Measurements from ENCODE around the gene LIMK1.
"Not testable (repeated sequence)": the region's sequence is repeated elsewhere in the genome, so short reads cannot be mapped to it uniquely, and the experiment has no call there.

LIMK1 gene

DNA sequence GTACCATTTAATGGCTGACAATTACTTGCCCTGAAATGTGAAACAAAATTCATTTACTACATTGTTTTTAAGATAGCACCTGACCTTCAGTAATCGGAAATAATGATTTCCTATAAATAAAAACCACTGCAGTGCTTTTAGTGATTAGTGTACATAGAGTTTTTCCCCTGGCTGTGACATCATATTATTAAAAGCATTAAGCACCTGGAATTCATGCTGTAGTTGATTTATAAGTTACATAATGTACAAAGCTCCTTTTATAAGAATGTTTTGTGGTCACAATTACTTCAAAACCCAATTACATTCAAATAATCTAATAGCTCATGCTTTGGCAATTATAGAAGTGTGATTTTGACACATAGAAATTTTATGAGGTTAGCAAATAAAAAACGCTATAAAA, 46.3 kb downstream of the LIMK1 start:
- no peak for DNase-seq

DNA sequence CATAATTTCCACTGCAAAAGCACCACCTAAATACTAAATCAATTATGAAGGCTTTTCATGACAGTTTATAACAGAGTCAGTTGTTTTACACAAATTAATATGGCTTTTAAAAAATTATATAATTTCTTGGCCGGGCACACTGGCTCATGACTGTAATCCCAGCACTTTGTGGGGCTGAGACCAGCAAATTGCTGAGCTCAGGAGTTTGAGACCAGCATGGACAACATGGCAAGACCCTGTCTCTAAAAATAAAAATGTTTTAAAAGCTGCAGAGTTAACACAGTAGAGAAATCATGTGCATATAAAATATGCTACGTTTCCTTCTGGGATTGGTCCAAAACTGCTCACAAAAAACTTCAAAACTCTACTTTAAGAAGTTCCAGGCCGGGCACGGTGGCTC, 46.9 kb downstream of the LIMK1 start:
- DNase-seq = no peak

DNA sequence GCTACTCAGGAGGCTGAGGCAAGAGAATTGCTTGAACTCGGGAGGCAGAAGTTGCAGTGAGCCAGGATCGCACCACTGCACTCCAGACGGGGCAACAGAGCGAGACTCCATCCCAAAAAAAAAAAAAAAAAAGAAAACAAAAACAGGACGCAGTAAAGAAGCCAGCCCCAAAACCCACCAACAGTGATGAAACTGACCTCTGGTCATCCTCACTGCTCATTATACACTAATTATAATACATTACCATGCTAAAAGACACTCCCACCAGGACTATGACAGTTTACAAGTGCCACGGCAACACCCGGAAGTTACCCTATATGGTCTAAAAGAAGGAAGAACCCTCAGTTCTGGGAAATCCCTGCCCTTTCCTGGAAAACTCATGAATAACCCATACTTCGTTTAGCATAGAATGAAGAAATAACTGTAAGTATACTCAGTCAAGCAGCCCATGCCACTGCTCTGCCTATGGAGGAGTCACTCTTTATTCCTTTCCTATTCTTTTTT, 50.6 kb downstream of the LIMK1 start:
- no peak for DNase-seq

DNA sequence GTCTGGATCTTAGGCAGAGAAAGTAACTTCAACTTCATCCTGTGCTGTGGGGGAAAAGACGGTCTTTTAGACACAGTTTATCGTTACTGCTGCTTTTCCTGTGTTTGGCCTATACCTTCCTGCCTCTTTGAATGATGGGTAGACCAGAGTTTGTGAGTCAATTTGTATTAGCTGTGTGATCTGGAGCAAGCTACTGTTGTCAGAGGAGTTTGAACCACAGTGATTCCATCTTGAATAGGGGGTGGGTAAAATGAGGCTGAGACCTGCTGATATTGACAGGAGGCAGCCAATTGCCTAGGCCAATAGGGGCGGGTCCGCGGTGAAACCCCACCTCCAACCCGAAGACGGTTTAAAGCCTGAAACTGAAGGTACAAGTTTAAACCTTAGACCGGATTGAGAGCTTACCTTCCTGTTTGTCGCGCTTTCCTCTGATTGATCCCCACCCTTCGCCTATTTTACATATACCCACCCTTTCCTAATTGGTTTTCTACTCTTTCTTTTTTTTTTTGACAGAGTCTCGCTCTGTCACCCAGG, 54.8 kb downstream of the LIMK1 start:
- no peak for DNase-seq

DNA sequence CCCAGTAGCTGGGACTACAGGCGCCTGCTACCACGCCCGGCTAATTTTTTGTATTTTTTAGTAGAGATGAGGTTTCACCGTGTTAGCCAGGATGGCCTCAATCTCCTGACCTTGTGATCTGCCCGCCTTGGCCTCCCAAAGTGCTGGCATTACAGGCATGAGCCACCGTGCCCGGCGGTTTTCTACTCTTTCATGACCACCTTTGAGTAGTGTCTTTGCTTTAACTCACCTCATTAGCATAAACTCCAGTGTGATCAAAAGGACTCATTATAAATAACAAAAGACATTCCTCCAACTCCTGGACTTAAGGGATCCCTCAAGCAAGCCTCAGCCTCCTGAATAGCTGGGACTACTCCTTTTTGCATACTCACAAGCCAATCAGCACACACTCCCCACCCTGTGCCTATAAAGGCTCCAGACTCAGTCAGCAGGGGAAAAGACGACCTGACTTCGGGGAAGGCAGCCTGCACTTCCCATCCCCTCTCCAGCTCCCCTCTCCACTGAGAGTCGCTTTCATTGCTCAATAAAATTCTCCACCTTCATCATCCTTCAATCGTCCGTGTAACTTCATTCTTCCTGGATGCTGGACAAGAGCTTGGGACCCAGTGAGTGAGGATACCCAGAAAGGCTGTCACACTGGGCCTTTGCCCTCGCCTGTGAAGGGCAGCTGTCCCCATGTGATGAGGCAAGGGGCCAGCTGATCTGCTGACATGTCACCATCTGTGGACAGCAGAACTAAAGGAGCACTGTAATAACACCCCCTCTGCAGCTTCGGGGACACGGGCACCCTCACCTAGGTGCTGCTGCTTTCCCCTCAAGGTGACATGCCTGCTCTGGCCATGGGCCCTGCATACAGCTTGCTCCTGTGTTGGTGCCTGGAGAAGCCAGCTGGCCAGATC, 55.6 kb downstream of the LIMK1 start:
- no peak for DNase-seq

DNA sequence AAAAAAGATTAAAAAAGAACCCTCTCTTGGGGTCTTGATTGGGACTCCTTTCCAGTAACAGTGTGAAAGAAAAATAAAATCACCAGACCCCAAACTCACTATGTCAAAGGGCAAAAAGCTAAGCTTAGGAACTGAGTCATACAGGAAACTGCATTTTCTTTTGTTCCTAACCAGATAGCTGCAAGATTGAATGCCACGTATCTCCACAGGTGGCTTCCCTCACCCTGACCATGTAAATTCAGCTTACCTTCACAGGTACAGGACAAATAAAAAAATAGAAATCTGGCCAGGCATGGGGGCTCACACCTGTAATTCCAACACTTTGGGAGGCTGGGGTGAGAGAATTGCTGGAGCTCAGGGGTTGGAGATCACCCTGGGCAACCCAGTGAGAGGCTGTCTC, 58.1 kb downstream of the LIMK1 start:
- no peak for DNase-seq

DNA sequence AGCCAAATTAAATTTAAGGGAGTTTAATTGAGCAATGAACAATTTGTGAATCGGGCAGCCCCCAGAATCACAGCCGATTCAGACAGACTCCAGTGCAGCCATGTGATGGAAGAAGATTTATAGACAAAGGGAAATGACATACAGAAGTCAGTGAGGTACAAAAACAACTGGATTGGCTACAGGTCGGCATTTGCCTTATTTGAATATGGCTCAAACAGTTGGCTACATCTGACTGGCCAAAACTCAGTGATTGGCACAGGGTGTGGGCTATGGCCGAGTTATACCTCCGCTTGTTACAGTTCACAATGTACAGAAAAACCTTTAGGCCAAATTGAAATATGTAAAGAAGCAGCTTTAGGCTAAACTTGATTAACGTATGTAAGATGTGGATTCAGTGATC, 59.8 kb downstream of the LIMK1 start:
- no peak for DNase-seq

DNA sequence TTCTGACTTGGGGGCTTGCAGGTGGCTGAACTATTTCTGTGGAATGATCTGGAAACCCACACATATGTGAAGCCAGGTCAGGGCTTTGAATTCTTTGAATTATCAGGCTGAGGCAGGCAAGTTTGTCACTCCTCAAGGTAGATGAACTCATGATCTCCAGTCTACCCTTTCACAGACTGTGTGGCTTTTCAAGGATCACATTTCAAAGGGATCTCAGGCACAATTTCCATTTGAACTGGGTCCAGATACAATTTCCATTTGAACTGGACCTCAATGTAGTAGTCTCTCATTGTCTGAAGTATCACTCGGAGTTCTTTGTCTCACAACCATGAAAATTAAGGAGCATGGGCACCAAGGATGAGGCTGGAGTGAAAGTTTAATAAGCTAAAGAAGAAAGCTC, 64.9 kb downstream of the LIMK1 start:
- no peak for DNase-seq

DNA sequence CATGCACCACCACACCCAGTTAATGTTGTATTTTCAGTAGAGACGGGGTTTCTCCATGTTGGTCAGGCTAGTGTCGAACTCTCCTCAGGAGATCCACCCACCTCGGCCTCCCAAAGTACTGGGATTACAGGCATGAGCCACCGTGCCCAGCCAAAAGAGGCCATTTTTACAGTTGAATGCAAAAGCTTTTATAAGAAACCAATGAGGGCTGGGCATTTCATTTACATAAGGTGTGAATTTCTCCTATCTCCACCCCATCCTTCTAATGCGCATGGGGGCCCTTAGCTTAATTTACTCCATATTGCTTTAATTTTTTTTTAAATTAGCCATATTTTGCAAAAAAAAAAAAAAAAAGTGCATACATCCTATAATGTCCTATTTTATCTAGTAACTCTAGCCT, 65.5 kb downstream of the LIMK1 start:
- DNase-seq = no peak

DNA sequence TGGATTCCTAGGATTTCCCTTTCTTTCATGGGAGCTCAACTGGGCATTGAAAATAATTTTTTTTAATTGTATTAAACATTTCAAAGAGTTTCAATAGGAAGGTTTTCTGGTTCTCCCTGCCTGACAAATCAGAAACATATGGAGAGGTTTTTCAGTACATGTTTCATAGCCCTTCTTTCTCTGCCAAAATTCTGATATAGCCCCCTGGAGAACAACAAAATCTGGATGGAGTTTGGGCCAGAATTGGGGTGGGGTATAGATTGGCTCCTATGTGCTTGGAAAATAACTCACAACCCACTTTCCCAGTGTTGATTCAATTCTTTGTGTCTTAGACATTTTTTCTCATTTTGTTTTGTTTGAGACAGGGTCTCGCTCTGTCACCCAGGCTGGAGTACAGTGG, 66.0 kb downstream of the LIMK1 start:
- DNase-seq = no peak

DNA sequence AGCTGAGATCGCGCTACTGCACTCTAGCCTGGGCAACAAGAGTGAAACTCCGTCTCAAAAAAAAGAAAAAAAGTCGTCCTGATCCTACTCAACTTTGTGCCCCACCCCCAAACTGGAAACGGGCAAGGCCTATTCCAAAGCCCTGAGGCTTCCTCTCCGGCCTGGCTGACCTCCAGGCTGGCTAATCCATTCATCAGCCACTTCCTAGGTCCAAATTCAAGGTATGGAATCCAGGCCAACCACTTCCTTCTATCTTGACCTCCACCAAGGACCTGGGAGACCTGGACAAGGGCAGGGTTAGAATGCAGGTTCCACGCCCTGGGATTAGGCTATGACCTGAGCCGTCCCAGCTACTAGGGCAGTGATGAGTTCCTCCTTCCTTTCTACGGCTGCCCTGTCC, 70.1 kb downstream of the LIMK1 start:
- DNase-seq = no peak

DNA sequence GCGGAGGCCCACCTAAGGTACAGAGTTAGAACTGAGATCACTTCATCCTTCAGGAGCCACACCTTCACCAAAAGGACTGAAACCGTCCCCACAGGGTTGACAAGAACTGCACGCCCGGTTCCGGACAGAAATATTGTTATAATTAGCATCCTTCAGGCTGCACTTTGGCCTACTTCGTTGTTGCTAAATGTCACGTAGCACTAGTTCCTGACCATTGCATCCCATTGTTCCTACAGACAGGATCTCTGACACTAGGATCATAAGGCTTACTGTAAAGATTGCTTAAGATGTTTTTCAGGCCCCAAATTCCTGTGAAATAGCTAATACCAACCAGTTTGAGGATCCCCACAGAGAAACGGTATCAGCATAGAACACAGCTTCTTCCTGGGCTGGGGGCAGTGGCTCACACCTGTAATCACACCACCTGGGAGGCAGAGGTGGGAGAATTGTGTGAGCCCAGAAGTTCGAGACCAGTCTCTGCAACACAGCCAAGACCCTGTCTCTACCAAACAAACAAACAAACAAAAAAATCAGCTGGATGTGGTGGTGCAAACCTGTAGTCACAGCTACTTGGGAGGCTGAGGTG, 72.3 kb downstream of the LIMK1 start:
- DNase-seq = no peak

DNA sequence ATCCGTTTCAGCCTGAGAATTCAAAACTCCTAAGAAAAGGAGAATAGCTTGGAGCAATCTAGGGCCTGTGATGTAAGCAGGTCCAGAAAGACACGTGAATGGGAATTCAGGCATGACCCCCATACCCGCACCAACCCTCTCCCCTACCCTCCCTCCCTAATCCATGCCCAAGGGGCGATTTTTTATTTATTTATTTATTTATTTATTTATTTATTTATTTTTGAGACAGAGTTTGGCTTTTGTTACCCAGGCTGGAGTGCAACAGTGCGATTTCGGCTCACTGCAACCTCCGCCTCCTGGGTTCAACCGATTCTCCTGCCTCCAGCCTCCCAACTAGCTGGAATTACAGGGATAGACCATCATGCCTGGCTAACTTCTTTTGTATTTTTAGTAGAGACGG, 74.0 kb downstream of the LIMK1 start:
- no peak for DNase-seq

DNA sequence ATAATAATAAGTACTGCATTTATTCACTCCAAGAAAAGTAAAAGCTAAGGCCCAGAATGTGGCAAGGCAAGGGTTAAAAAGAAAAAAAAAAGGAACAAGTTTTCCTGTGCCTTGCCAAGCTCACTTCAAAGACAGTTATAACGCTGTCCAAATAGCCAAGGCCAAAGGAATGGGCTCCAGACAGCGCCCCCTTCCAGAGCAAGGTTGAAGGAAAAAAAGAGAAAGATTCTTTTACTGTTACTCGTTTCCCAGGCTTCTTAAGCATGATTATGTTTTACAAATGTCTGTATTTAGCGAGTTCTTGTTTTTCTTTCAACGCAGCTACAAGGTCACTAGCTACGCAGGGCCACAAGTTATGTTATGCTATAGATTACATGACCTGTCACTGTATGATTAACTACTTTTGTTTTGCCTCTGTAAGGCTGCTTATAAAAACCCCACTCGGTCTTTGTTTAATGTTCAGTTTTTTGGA, 81.4 kb downstream of the LIMK1 start:
- DNase-seq = no peak

DNA sequence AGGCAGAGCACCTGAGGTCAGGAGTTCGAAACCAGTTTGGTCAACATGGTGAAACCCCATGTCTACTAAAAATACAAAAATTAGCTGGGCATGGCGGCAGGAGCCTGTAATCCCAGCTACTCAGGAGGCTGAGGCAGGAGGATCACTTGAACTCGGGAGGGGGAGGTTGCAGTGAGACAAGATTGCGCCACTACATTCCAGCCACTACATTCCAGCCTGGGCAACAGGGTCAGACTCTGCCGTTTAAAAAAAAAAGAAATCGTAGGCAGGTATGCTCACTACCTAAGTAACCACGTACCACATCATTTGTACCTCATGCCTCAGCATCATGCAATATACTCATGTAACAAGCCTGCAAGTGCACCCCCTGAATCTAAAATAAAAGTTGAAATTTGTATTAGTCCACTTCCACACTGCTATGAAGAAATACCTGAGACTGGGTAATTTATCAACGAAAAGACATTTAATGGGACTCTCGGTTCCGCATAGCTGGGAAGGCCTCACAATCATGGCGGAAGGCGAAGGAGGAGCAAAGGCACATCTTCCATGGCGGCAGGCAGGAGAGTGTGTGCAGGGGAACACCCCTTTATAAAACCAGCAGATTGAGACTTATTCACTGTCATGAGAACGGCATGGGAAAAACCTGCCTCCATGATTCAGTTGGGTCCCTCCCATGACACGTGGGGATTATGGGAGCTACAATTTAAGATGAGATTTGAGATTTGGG, 82.4 kb downstream of the LIMK1 start:
- DNase-seq = no peak

DNA sequence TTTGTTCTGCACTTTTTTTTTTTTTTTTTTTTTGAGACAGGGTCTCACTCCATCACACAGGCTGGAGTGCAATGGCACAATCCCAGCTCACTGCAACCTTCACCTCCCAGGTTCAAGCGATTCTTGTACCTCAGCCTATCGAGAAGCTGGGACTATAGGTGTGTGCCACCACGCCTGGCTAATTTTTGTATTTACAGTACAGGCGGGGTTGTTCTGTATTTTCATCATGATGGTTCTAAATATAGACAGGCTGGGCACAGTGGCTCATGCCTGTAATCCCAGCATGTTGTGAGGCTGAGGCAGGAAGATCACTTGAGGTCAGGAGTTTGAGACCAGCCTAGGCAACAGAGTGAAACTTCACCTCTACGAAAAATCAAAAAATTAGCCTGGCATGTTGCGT, 83.7 kb downstream of the LIMK1 start:
- not testable (repeated sequence) for DNase-seq
